ENCODE results near the gene TSTD1.
A peak's percentile ranks its signal among the peaks of the same experiment; 100 is the strongest.
"Not testable (repeated sequence)": the region's sequence is repeated elsewhere in the genome, so short reads cannot be mapped to it uniquely, and the experiment has no call there.

Gene TSTD1

DNA sequence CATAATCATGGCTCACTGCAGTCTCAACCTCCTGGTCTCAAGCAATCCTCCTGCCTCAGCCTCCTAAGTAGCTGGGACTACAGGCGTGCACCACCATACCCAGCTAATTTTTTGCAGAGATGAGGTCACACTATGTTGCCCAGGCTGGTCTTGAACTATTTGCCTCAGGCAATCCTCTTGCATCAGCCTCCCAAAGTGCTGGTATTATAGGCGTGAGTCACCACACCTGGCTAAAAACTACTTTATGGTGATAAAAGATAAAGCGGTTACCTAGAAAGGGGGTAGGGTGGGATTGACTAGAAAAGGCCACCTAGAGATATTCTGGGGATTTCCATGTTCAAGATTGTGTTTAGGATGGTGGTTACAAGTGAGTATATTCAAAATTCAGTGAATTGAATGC lies 5.0 kb downstream of the TSTD1 start:
- DNase-seq: no peak

DNA sequence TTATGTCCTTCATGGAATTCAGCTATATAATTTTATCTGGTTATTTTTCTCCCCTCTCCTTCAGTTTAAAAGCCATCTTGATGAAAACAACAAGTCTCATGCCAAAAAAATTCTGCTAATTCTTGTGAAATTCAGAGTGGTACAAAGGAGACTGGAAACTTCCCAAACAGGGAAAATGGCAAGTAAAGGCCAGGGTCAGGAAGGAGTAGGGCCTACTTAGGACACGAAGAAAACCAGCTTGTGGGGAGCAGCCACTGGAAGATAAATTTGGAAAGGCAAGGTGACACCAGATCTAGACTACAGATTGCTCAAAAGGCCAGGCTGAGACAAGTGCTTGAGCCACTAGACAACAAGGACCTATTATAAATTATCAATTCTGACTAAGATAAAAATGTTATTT lies 6.4 kb downstream of the TSTD1 start:
- DNase-seq: no peak

DNA sequence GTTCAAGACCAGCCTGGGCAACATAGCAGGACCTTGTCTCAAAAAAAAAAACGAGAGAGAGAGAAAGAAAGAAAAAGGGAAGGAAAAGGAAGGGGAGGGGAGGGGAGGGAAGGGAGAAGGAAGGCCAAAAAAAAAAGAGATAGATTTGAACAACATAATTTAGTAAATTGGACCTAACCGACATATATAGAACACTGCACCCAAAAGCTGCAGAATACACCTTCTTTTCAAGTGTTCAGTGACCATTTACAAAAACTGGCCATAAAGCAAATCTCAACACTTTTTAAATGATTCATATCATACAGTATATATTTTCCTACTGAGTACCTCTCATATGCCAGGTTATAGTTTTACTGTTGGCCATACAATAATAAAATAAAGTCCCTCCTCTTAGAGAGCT lies 6.9 kb downstream of the TSTD1 start:
- no peak for DNase-seq

DNA sequence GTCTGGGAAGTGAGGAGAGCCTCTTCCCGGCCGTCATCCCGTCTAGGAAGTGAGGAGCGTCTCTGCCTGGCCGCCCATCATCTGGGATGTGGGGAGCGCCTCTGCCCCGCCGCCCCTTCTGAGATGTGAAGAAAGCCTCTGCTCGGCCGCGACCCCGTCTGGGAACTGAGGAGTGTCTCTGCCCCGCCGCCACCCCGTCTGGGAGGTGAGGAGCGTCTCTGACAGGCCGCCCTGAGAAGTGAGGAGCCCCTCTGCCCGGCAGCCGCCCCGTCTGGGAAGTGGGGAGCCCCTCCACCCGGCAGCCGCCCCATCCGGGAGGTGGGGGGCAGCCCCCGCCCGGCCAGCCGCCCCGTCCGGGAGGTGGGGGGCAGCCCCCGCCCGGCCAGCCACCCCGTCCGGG lies 9.3 kb downstream of the TSTD1 start:
- DNase-seq: not testable (repeated sequence)

DNA sequence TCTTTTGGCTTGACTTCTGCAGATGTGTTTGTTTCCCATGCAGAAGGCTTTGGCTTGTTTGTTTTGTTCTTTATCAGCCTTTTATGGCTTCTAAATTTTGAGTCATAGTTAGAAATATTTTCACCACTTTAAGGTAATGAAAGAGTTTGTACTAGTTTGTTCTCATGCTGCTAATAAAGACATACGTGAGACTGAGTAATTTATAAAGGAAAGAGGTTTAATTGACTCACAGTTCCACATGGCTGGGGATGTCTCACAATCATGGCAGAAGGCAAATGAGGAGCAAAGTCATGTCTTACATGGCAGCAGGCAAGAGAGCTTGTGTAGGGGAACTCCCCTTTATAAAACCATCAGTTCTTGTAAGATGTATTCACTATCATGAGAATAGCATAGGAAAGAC lies 11.8 kb downstream of the TSTD1 start:
- DNase-seq: not testable (repeated sequence)

DNA sequence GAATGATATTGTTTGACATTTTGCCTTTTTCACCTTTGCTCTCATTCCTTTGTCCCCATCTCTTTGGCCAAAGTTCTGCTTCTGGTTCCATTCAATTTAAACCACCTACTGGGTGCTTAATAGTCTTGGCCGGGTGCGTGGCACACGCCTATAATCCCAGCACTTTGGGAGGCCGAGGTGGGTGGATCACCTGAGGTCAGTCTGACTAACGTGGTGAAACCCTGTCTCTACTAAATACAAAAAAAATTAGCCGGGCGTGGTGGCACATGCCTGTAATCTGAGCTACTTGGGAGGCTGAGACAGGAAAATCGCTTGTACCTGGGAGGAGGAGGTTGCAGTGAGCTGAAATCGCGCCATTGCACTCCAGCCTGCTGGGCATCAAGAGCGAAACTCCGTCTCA lies 16.3 kb downstream of the TSTD1 start:
- DNase-seq: not testable (repeated sequence)

DNA sequence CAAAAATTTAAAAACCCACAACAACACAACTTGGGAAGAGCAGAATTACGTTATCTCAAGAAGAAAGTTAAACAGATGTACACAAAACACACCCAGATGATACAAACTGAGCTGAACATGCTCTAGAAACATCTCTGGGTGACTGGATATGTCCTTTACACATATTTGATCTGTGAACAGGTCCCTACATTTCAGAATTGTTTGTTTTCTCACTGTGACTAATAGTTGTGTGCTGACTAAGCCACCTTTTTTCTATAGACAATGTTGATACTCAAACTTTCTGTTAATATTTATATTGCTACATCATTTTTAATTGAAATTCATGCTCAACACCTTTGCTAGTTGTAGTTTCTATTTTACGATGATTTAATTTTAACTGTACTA lies 16.8 kb downstream of the TSTD1 start:
- DNase-seq: no peak

DNA sequence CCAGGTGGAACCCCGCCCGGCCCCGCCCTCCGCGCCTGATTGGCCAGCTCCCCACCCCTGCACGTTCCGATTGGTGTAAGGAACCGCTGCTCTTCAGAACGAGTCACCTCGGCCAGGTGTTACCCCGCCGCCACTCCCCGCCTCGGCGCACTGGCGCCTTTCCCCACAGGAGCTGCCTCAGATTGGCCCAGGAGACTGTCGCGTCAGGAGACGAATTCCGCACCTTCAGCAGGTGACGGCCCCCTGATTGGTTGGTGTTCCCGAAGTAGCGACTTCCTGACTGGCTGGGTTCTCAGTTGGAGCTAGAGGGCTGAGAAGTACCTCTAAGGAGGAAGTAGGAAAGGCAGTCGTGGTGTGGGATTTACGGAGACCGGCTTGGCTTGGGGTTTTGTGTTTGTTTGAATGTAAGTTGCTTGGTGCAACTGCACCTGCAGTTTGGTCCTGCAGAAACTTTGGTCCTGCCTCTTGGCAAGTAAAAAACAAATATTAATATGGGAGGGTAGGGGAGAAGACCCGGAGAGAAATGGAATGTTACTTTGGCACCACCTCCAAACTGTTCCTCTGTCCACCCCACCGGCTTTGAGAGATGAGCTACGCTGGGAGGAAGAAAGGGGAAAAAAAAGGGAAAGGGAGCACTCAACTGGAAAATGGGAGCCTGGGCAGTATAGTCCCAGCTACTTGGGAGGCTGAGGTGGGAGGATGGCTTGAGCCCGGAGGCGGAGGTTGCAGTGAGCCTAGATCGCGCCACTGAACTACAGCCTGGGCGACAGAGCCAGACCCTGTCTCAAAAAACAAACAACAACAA lies 17.4 kb downstream of the TSTD1 start:
- peak; percentile 84 for DNase-seq

DNA sequence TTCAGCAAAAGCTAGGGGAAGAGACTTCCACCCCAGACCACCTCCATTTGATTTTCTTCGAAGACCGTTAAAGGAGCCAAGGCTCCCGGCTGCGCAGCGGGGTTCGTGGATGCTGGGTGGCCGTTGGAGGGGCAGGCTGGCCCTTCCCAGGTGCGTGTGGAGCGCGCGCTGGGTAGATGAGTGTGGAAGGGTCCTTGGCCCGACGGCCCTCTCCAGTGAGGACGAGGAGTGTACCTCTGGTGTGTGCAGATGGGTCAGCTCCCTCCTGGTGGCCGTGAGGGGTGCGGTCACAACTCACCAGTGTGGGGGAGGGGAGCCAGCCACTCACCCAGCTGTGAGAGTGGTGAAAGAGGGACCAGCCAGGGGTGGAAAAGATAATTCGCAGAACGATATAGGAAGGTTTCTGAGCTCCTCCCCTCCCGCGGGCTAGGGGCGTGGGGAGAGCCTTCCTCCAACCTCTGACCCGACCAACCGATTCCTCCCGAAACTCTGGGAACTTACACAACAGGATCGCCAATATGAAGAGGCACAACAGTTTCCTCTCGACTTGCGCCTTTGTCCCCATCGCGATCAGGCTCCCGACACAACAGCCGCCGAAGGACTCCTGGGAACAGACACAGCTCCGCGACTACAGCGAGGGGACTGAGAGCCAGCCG lies 18.1 kb downstream of the TSTD1 start, which contains the start of gene F11R:
Gene F11R, minus strand, starts transcription at position 644 of the 656 bp plus-strand sequence. Its CDS starts 79 bp downstream, at position 565.
- DNase-seq: no peak

DNA sequence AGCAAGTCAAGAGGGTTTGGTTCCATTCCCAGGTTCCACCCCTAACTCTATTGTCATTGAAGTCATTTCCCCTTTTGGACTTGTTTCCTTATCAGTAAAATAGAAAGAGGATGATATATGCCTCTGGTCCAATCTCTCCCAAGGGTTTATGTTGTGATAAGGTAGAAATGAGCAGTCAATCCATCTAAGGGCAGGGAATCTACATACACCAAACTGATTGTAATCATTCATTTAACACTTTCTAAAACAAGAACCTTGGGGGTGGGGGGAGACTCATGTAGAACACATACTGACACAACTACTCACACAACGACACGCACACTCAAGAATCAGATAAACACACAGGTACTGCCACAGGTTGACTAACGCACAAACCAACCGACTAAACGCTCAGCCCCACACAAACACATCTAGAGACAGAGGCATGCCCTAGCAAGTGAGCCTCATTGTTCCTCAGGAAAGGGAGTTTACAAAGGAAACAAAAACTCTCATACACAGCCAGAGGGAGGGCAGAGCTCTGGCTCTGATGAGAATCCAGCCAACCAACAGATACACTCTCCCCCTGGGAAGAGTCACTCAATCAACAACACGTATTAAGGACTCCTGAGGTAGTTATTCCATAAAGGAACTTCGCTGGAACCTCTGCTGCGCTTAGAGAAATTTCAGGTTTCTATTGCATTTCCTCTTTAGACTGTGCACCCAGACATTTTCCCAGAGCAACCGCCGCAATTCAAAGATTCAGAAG lies 18.8 kb downstream of the TSTD1 start:
- no peak for DNase-seq

DNA sequence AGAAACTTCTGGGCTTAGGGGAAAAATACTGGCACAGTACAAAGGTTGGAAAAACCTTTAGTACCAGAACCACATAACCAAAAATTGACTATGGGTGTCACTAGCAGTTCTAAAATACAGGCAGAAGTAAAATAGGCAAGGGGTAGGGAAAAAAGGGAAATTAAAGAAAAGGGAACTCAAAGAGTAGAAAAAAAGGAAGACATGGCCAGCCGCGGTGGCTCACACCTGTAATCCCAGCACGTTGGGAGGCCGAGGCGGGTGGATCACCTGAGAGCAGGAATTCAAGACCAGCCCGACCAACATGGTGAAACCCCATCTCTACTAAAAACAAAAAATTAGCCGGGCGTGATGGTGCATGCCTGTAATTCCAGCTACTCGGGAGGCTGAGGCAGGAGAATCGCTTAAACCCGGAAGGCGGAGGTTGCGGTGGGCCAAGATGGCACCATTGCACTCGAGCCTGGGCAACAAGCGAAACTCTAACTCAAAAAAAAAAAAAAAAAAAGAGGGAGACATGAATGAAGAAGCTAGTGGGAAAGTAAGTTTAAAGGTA lies 19.6 kb downstream of the TSTD1 start:
- DNase-seq: not testable (repeated sequence)

DNA sequence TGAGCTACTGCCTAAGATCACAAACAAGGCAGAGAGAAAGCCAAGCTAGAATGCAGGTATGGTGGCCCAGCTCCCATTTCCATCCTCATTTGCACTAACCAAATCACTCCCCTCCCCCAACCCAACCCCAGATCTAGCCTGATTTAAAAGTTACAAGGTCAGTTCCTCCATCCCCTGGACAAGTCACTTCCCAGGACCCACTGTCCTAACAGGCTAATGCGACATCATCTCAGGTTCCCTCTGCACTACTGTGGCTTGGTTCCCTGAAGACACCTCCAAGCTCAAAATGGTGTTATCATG lies 20.2 kb downstream of the TSTD1 start:
- no peak for DNase-seq

DNA sequence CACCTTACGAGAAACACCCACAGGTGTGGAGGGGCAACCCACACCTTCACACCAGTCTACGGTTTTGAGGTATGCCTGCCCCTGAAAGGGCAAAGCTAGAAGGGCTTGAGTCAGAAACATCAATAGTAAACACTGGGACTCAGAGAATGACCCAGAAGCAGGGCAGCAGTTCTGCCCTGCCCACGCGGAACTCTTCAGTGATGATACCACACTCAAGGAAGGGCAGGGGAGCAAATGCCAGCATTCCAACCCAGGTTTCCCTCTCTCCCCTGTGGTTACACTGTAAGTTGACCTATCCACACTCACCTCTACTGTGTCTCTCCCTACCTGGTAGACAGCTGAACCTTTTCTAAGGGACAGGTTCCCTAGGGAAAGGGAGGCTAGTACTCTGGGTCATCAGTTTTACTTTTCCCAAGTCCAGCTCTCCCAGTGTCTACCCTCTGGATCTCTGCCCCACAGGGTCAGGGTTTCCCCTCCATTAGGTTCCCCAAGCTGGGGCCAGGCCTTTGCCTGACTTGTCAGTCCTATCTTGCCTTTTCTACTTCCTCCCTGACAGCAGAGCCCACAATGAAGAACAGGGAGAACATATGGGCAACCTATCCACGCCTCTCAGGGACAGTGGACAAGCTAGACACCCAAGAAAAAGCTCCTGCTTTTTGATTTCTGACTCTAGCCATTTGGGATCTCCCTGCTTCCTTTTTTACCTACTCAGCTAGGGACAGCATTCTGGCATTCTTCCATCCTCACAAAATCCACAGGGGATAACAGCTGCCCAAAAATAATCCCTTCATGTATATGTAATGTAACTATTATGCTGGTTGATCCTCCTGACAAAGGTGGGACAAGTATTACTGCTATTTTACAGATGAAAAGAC lies 20.8 kb downstream of the TSTD1 start:
- DNase-seq: no peak

DNA sequence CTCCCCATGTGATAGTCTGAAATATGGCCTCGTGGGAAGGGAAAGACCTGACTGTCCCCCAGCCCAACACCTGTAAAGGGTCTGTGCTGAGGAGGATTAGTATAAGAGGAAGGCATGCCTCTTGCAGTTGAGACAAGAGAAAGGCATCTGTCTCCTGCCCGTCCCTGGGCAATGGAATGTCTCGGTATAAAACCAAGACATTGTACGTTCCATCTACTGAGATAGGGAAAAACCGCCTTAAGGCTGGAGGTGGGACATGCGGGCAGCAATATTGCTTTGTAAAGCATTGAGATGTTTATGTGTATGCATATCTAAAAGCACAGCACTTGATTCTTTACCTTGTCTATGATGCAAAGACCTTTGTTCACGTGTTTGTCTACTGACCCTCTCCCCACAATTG lies 21.6 kb downstream of the TSTD1 start:
- not testable (repeated sequence) for DNase-seq

DNA sequence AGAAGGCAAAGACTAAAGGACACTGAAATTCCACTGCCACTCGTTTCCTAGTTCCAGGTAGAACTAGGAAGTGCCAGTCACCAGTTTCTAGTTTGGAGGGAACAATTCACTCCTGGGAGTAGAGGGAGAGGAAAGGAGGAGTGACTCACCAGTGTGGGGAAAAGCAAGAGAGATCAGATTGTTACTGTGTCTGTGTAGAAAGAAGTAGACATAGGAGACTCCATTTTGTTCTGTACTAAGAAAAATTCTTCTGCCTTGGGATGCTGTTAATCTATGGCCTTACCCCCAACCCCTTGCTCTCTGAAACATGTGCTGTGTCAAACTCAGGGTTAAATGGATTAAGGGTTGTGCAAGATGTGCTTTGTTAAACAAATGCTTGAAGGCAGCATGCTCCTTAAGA lies 22.1 kb downstream of the TSTD1 start:
- not testable (repeated sequence) for DNase-seq

DNA sequence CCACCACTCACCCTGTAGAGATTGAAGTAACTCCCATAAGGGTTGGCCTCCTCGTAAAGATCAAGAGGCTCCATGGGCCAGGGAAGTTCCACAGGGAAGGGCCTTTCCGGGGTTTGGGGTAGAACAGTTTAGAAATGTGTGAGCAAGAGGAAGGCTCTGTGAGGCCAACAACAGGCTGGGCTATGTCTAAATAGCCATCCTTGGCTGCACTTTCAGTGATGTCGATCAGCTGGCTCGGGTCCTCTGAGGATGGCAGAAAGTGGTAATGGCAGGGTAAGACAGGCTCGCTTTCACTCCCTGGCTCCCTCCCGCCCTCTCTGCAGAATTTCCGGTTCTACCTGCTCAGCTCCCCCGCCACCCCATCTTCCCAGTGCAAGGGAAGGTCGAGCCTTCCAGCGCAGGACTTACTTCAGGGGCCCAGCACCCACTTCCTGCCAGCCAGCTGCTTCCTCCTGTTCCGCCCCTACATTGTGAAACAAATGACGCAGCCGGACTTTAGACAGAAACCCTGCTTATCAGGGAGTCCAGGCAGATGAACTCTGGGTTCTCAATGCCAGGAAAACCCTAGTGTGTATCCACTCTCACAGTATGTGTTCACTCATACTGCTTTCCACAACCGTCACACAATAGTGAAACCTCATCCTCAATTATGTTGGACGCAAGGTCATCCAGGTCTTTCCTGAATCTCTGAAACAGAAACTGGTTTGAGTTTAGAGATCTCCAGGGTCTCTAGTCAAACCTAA lies 25.1 kb downstream of the TSTD1 start:
- peak; percentile 28 for DNase-seq

DNA sequence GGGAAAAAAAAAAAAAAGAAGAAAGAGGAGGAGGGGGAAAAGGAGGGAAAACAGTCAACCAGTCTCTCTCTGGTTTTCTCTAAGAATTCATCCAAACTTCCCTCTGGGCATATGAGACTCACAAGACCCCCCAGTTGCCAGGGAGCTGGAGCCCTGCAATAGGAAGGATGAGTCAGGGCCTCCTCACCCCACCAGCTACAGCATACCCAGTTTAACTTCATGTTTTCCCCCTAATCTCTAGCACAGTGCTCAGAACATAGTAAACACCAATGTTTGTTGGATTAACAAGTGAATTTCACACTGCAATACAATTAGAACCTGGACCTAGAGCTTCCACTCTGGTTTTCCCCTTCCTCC lies 25.7 kb downstream of the TSTD1 start:
- no peak for DNase-seq

DNA sequence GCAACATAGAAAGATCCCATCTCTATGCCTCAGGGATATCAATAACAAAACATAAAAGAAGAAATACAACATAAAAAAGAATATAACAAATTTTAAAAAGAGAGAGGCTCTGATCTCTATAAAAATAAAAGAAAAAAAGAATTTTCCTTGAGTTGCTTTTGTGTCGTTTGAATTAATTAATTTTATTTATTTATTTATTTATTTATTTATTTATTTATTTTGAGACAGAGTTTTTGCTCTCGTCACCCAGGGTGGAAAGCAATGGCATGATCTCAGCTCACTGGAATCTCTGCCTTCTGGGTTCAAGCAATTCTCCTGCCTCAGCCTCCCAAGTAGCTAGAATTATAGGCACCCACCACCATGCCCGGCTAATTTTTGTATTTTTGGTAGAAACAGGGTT lies 26.3 kb downstream of the TSTD1 start:
- DNase-seq: no peak

DNA sequence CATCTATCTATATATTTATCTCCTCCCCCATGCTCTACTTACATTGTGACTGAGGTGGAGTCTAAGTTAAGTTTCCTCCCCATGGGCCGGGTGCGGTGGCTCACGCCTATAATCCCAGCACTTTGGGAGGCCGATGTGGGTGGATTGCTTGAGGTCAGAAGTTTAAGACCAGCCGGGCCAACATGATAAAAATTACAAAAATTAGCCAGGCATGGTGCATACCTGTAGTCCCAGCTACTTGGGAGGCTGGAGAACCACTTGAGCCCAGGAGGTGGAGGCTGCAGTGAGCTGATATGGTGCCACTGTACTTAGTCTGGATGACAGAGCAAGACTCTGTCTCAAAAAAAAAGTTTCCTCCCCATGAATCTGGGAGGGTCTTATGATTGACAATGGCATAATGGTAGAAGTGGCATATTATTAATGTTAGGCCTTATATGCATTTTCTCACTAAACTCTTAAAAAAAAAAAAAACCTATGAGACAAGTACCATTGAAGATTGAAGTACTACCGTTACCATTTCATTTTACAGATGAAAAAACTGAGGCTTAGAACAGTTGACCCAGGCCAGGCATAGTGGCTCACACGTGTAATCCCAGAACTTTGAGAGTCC lies 29.1 kb downstream of the TSTD1 start:
- no peak for DNase-seq

DNA sequence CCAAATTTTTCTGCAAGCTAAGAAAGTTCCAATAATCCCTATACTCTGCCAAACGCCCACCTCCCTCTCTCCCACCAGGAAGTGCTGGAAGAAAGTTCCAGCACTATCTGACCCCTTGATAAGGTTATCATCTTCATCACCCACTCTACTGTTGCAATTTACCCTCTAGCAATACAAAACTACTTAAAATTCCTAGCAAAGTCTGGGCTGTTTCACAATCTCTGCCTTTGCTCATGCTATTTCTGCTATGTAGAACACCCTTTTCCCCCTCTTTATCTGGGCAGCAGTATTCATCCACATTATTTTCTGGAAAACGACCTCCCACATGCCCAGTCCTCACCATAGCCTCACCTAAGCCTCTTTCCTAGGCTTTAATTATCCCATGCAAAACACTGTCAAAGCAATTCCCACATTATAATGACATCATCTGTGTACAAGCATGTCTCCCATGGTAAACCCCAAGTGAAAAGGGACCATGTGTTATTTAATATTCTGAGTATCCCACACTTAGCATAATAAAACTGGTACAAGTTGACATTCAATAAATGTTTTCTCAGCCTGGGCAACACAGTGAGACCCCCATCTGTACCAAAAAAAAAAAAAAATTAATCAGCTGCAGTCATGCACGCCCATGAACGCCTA lies 29.8 kb downstream of the TSTD1 start:
- no peak for DNase-seq

DNA sequence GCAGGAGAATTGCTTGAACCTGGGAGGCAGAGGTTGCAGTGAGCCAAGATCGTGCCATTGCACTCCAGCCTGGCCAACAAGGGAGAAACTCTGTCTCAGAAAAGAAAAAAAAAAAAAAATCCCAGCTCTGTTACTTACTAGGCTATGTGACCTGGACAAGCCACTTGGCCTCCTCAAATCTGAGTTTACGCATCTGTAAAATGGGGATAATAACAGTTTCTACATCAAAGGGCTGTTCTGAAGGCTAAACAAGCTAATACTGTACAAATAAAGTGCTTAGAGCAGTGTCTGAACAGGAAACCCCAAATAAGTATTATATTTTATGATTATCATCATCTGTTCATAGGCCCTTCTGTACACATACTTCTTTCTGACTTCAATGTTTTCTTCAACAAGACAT lies 31.4 kb downstream of the TSTD1 start:
- no peak for DNase-seq

Measured in activated T-cell treated with anti-CD3 and anti-CD28 coated beads for 4 hours (primary cell).